ENCODE results near the gene PTPRD. TPM values are rescaled to one million over a fixed set of nuclear protein-coding genes. Genes with fewer than 3 reads are reported as not detected.

The PTPRD gene
- total RNA-seq, 3 donors from 2014 or later (not counting 1 experiment from before 2014, with no cell fraction given): 0.05 to 0.68 TPM; not detected in 1

DNA sequence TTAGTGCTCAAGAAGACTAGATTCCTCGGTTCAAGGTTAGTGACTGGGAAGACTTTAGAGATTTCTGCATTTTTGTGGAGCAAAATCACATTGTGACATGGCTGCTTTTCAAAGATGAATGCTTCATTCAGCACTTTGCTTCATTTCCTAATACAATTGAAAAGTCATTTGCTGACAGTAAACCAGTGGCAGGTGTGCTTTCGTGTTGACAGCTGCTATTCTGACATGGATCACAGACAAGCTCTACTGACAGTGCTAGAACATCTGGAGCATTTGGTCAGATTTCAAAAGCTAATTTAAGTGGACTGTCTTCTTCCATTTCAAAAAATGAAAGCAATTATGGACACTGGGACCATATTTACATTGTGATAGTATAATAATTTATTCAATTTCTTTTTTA is 1060.1 kb downstream of the PTPRD start:
- no peak overlapping the region for H3K4me3 ChIP-seq (ENCODE audit: low read length)
- H3K27ac ChIP-seq (ENCODE audit: low read length): no peak overlapping the region
- intact Hi-C loops (cut with micrococcal nuclease): no loop called here
- no peaks in the 10 kb centered on the region for H3K36me3 ChIP-seq (ENCODE audit: control insufficient read depth, insufficient read depth, low read length)
- 90% methylated on average over 2 of the region's 2 CpGs for WGBS (ENCODE audit: insufficient coverage)
- H3K27me3 ChIP-seq (ENCODE audit: control insufficient read depth, insufficient read depth, low read length): no peaks in the 10 kb centered on the region
- Mint-ChIP-seq H3K27ac (no peak overlapping the region), H3K4me3 (no peak overlapping the region), H3K27me3 (ENCODE audit: low read depth in 2 of 2) (no peaks in the 10 kb centered on the region), H3K36me3 (no peaks in the 10 kb centered on the region), H3K4me1 (no peaks in the 10 kb centered on the region), H3K9me3 (peaks cover 2% of the 10 kb centered on the region in 2 donors)
- H3K9me3 ChIP-seq (ENCODE audit: control insufficient read depth, insufficient read depth, low read length): no peaks in the 10 kb centered on the region
- DNase-seq: no peak
- H3K4me1 ChIP-seq (ENCODE audit: control insufficient read depth, insufficient read depth, low read length): no peaks in the 10 kb centered on the region
- TF ChIP-seq, protein P1, sequence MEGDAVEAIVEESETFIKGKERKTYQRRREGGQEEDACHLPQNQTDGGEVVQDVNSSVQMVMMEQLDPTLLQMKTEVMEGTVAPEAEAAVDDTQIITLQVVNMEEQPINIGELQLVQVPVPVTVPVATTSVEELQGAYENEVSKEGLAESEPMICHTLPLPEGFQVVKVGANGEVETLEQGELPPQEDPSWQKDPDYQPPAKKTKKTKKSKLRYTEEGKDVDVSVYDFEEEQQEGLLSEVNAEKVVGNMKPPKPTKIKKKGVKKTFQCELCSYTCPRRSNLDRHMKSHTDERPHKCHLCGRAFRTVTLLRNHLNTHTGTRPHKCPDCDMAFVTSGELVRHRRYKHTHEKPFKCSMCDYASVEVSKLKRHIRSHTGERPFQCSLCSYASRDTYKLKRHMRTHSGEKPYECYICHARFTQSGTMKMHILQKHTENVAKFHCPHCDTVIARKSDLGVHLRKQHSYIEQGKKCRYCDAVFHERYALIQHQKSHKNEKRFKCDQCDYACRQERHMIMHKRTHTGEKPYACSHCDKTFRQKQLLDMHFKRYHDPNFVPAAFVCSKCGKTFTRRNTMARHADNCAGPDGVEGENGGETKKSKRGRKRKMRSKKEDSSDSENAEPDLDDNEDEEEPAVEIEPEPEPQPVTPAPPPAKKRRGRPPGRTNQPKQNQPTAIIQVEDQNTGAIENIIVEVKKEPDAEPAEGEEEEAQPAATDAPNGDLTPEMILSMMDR (IDR thresholded peaks at IDR 0.05): no peak
- no peak for ATAC-seq

GRCh38 chr9:9538766-9539165 is 1074.0 kb downstream of the PTPRD start:
- intact Hi-C loops (cut with micrococcal nuclease): no loop called here
- Mint-ChIP-seq H3K4me1 (no peaks in the 10 kb centered on the region), H3K27ac (no peak overlapping the region), H3K36me3 (no peaks in the 10 kb centered on the region), H3K27me3 (ENCODE audit: low read depth in 2 of 2) (no peaks in the 10 kb centered on the region), H3K4me3 (no peak overlapping the region), H3K9me3 (peaks cover 6 to 10% of the 10 kb centered on the region in 2 donors)
- no peaks in the 10 kb centered on the region for H3K36me3 ChIP-seq (ENCODE audit: control insufficient read depth, insufficient read depth, low read length)
- H3K9me3 ChIP-seq (ENCODE audit: control insufficient read depth, insufficient read depth, low read length): no peaks in the 10 kb centered on the region
- no peak overlapping the region for H3K4me3 ChIP-seq (ENCODE audit: low read length)
- TF ChIP-seq, protein P1 (IDR thresholded peaks at IDR 0.05): no peak
- no peak for ATAC-seq
- no peak overlapping the region for H3K27ac ChIP-seq (ENCODE audit: low read length)
- H3K4me1 ChIP-seq (ENCODE audit: control insufficient read depth, insufficient read depth, low read length): no peaks in the 10 kb centered on the region
- DNase-seq: no peak
- H3K27me3 ChIP-seq (ENCODE audit: control insufficient read depth, insufficient read depth, low read length): no peaks in the 10 kb centered on the region

DNA sequence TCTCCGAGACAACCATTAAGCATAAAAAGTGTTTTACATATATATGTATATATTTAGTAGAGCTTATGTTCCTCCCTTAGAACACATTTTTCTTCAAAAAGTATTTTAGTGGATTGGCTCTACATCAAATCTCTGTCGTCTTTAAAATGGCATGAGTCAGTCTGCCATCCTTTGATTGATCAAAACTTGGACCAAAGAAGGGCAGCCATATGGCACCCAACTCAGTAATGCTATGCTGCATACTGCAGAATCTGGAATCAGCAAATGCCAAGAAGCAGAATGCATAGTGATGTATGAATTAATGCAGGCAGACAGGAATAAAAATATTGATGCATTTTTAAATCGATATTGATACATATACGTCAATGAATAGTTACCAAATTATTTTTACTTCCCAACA is 1074.4 kb downstream of the PTPRD start:
- Mint-ChIP-seq H3K4me3 (no peak overlapping the region), H3K27ac (no peak overlapping the region), H3K36me3 (no peaks in the 10 kb centered on the region), H3K9me3 (peaks cover 6 to 10% of the 10 kb centered on the region in 2 donors), H3K4me1 (no peaks in the 10 kb centered on the region), H3K27me3 (ENCODE audit: low read depth in 2 of 2) (no peaks in the 10 kb centered on the region)
- 65% methylated on average over 1 of the region's 4 CpGs for WGBS (ENCODE audit: insufficient coverage)
- TF ChIP-seq, protein P1 (IDR thresholded peaks at IDR 0.05): no peak
- Histone ChIP-seq H3K36me3 (ENCODE audit: control insufficient read depth, insufficient read depth, low read length) (no peaks in the 10 kb centered on the region), H3K4me3 (ENCODE audit: low read length) (no peak overlapping the region), H3K9me3 (ENCODE audit: control insufficient read depth, insufficient read depth, low read length) (no peaks in the 10 kb centered on the region), H3K4me1 (ENCODE audit: control insufficient read depth, insufficient read depth, low read length) (no peaks in the 10 kb centered on the region), H3K27ac (ENCODE audit: low read length) (no peak overlapping the region), H3K27me3 (ENCODE audit: control insufficient read depth, insufficient read depth, low read length) (no peaks in the 10 kb centered on the region)
- ATAC-seq: no peak
- no peak for DNase-seq
- intact Hi-C loops (cut with micrococcal nuclease): no loop called here

GRCh38 chr9:9536523-9536922 is 1076.3 kb downstream of the PTPRD start:
- TF ChIP-seq, protein P1 (IDR thresholded peaks at IDR 0.05): no peak
- intact Hi-C loops (cut with micrococcal nuclease): no loop called here
- Mint-ChIP-seq H3K36me3 (no peaks in the 10 kb centered on the region), H3K4me3 (no peak overlapping the region), H3K27ac (no peak overlapping the region), H3K27me3 (ENCODE audit: low read depth in 2 of 2) (no peaks in the 10 kb centered on the region), H3K4me1 (no peaks in the 10 kb centered on the region), H3K9me3 (peaks cover 1 to 6% of the 10 kb centered on the region in 2 donors)
- Histone ChIP-seq H3K4me3 (ENCODE audit: low read length) (no peak overlapping the region), H3K4me1 (ENCODE audit: control insufficient read depth, insufficient read depth, low read length) (no peaks in the 10 kb centered on the region), H3K27me3 (ENCODE audit: control insufficient read depth, insufficient read depth, low read length) (no peaks in the 10 kb centered on the region), H3K36me3 (ENCODE audit: control insufficient read depth, insufficient read depth, low read length) (no peaks in the 10 kb centered on the region), H3K27ac (ENCODE audit: low read length) (no peak overlapping the region), H3K9me3 (ENCODE audit: control insufficient read depth, insufficient read depth, low read length) (no peaks in the 10 kb centered on the region)
- WGBS (ENCODE audit: insufficient coverage): 73% methylated on average over 9 of the region's 9 CpGs
- DNase-seq: no peak
- no peak for ATAC-seq
